ENCODE results near the gene HMGB3. TPM values are rescaled to one million over a fixed set of nuclear protein-coding genes. Genes with fewer than 3 reads are reported as not detected.

HMGB3 gene
- total and polyA plus RNA-seq, 5 experiments from 2014 or later: 0.36 to 0.81 (median 0.49) TPM; not detected in 1

DNA sequence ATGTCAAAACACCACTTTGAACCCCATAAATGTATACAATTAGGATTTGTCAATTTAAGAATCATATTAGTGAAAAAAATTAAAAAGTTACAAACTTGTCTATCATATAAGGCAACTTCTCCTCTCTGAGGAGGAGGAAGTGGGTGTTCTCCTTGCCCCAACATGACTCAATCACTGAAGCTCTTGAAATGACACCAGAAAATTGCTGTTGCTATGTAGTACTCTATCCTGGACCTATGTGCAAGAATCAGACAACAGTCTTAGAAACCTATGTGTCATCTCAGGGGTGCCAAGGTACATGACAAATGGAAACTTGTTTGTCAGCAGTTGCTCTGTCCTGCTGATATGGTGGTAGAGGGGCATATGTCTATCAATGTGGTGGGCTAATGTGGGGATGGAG, 47.7 kb downstream of the HMGB3 start:
- Mint-ChIP-seq H3K36me3 (no peaks in the 10 kb centered on the region), H3K27ac (no peak overlapping the region), H3K9me3 (no peaks in the 10 kb centered on the region), H3K4me3 (no peak overlapping the region), H3K4me1 (no peaks in the 10 kb centered on the region), H3K27me3 (peaks cover 1 to 25% (median 8%) of the 10 kb centered on the region in 5 donors)
- POLR2A ChIA-PET: no interaction called here
- ATAC-seq (no peak), DNase-seq (no peak)

DNA sequence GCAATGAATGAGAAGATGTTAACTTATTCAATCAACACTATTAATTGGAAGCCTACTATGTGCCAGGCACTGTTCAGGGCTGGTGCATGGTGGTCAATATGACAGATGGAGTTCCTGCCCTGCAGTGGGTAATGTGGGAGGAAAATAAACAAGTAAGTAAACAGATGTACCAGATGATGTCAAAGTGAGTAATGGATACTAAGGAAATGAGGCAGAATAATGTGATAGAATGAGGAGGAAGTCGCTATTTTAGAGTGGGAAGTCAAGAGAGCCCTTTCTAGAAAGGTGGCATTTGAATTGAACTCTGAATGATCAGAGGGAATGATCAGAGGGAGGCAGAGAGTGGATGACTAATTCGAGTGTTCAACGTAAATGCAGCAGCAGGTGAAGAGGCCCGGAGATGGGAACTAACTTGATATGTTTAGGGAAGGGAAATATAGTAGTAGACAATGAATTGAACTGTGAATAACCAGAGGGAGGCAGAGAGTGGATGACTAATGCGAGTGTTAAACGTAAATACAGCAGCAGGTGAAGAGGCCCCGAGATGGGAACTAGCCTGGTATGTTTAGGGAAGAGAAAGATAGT, 48.3 kb downstream of the HMGB3 start:
- H3K4me1 Mint-ChIP-seq: no peaks in the 10 kb centered on the region
- H3K27ac Mint-ChIP-seq: no peak overlapping the region
- ATAC-seq (no peak), DNase-seq (no peak)
- H3K4me3 Mint-ChIP-seq: no peak overlapping the region
- H3K27me3 Mint-ChIP-seq: peaks cover 1 to 25% (median 8%) of the 10 kb centered on the region in 5 donors
- POLR2A ChIA-PET: no interaction called here
- H3K9me3 Mint-ChIP-seq: no peaks in the 10 kb centered on the region
- no peaks in the 10 kb centered on the region for H3K36me3 Mint-ChIP-seq

DNA sequence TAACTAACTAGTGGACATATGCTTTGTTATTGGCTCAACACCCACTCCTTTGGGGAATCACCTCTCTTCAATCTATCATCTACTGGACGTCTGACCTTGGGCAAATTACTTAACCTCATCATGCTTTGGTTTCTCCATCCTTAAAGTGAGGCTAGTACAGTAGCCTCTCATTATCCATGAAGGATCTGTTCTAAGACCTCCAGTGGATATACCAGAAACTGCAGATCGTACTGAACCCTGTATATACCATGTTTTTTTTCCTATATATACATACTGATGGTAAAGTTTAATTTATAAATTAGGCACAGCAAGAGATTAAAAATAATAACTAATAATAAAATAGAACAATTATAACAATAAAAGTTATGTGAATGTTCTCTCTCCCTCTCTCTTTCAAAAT, 56.2 kb downstream of the HMGB3 start:
- Mint-ChIP-seq H3K27ac (no peak overlapping the region), H3K27me3 (peaks cover 0 to 10% (median 7%) of the 10 kb centered on the region in 5 donors), H3K36me3 (no peaks in the 10 kb centered on the region), H3K4me3 (no peak overlapping the region), H3K4me1 (no peaks in the 10 kb centered on the region), H3K9me3 (no peaks in the 10 kb centered on the region)
- no peak for ATAC-seq
- POLR2A ChIA-PET: no interaction called here
- DNase-seq: no peak

Other genes starting within 250 kb of the HMGB3 start
- 10 to 100 TPM; 14.3 to 15.5 TPM for gene CD99L2, start 84.7 kb upstream of the HMGB3 start, total RNA-seq
- gene CD99L2, start 84.7 kb upstream of the HMGB3 start, polyA plus RNA-seq: 10 to 100 TPM; 13.5 to 17.0 (median 14.6) TPM
- gene GPR50, start 193.2 kb downstream of the HMGB3 start, total RNA-seq: not detected
- not detected for gene GPR50, start 193.2 kb downstream of the HMGB3 start, polyA plus RNA-seq